Kidney (tissue), 14 donors: ENCODE data around the gene FAM227B. TPM values are rescaled to one million over a fixed set of nuclear protein-coding genes. Genes with fewer than 3 reads are reported as not detected.

ENCODE experiments used
- DNase-seq, 5 donors: peaks; one replicate each; pipeline ENCODE4 v3.0.0-alpha.2; 2013 to 2020
- FAIRE-seq: peaks from 2 replicates; lab custom pipeline; 2012; peaks lifted over from hg19 to GRCh38; lab: Jason Lieb, UNC
- H3K27ac ChIP-seq, 2 donors: one replicate each; pipeline ENCODE4 v1.7.0; 2013; ENCODE audit warnings: low read depth in 2 of 2, low read length in 2 of 2, inconsistent platforms in 1 of 2
- H3K27me3 ChIP-seq: one replicate; pipeline ENCODE4 v1.7.1; 2013; ENCODE audit warnings: low read length, inconsistent platforms; ENCODE audit not compliant: control insufficient read depth, insufficient read depth
- H3K36me3 ChIP-seq, 3 donors: one replicate each; pipeline versions ENCODE4 v1.7.0 to v1.7.1; 2013; ENCODE audit warnings: low read length in 3 of 3, control low read depth in 1 of 3, inconsistent platforms in 1 of 3; ENCODE audit not compliant: insufficient read depth in 3 of 3, control insufficient read depth in 2 of 3
- H3K4me1 ChIP-seq, 3 donors: one replicate each; pipeline versions ENCODE4 v1.7.0 to v1.7.1; 2013; ENCODE audit warnings: low read length in 3 of 3, inconsistent platforms in 1 of 3, low read depth in 1 of 3; ENCODE audit not compliant: control insufficient read depth in 2 of 3, insufficient read depth in 2 of 3
- H3K4me3 ChIP-seq, 3 donors: one replicate each; pipeline versions ENCODE4 v1.7.0 to v1.8.1; 2013; ENCODE audit warnings: low read length in 3 of 3, control low read depth in 1 of 3, inconsistent platforms in 1 of 3
- H3K9ac ChIP-seq, 3 donors: one replicate each; pipeline versions ENCODE4 v1.7.0 to v1.7.1; 2013; ENCODE audit warnings: low read length in 3 of 3, control low read depth in 1 of 3, inconsistent platforms in 1 of 3
- H3K9me3 ChIP-seq, 3 donors: one replicate each; pipeline versions ENCODE4 v1.7.0 to v1.7.1; 2013; ENCODE audit warnings: low read length in 3 of 3, control low read depth in 1 of 3, inconsistent platforms in 1 of 3; ENCODE audit not compliant: control insufficient read depth in 2 of 3, insufficient read depth in 1 of 3
- intact Hi-C: fragments of 100-400 bp; cut with DNase I; formaldehyde crosslinking; loops from one replicate; pipeline ENCODE4 v1.11.1; 2022
- polyA plus RNA-seq: library from polyadenylated mRNA; stranded (reverse); fragments of 350-450 nt; fragmentation: Illumina TruSeq; extraction: RNeasy Lipid Tissue Mini Kit (QIAGEN cat#74804); gene quantifications from one replicate; pipeline ENCODE4 v1.2.3, GENCODE V29; 2014; ENCODE audit warnings: low read depth, low replicate concordance; ENCODE audit not compliant: insufficient read depth
- total RNA-seq: library from RNA; stranded (reverse); fragmentation: NEBNext Ultra II Directional; extraction: Animal tissue kit (Norgen Biotek cat#: 25700); gene quantifications from one replicate; pipeline ENCODE4 v1.2.1, GENCODE V29; 2021
- TF ChIP-seq, protein P1 (sequence below): IDR thresholded peaks from 3 replicates; pipeline ENCODE4 v1.5.1; 2012; ENCODE audit warnings: mild to moderate bottlenecking, moderate library complexity, borderline replicate concordance; ENCODE audit not compliant: insufficient read depth; ENCODE audit errors: extremely low read depth
- donor health status: control.
- donor health status: control.
- donor health status: control.
- donor health status: control.
- donor health status: control.
- donor health status: DM: yes; HTN: yes; CAD: no.
- donor health status: Normal renal cell carcinoma (clear cell type).

The FAM227B gene
- total and polyA plus RNA-seq, 2 donors from 2014 or later = 11.7 to 12.2 TPM

- Histone ChIP-seq H3K4me3 (no peak overlapping the region), H3K9me3 (no peaks in the 10 kb centered on the region), H3K27me3 (no peaks in the 10 kb centered on the region), H3K36me3 (no peaks in the 10 kb centered on the region), H3K9ac (no peak overlapping the region), H3K27ac (no peak overlapping the region), H3K4me1 (no peaks in the 10 kb centered on the region)
- TF ChIP-seq, protein P1, sequence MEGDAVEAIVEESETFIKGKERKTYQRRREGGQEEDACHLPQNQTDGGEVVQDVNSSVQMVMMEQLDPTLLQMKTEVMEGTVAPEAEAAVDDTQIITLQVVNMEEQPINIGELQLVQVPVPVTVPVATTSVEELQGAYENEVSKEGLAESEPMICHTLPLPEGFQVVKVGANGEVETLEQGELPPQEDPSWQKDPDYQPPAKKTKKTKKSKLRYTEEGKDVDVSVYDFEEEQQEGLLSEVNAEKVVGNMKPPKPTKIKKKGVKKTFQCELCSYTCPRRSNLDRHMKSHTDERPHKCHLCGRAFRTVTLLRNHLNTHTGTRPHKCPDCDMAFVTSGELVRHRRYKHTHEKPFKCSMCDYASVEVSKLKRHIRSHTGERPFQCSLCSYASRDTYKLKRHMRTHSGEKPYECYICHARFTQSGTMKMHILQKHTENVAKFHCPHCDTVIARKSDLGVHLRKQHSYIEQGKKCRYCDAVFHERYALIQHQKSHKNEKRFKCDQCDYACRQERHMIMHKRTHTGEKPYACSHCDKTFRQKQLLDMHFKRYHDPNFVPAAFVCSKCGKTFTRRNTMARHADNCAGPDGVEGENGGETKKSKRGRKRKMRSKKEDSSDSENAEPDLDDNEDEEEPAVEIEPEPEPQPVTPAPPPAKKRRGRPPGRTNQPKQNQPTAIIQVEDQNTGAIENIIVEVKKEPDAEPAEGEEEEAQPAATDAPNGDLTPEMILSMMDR = no peak
- intact Hi-C loops = loop anchor here (10.0 kb wide), 1 partner anchor 194 kb away; no protein-coding TSS in a partner anchor
- no peak for FAIRE-seq
- DNase-seq = no peak
These were observed 192.1 kb downstream of the FAM227B start for GRCh38 chr15:49428409-49429095.

DNA sequence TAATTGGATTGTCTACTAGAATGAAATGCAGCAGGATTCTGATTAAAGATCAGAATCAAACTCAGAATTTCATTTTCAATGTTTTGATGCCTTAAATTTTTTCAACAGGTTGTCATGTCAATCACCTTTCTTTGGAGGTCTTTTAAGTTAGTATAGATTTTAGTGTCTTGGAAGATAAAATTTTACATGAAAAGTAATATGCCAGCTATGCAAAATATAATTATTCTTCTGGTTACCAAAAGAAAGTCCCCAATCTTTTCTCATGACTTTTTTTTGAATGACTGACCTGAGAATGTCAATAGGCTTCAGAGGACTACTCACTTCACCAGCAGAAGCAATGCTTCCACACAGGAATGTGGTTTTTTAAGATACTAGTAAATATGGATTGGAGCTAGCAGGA is 193.2 kb downstream of the FAM227B start:
- no peaks in the 10 kb centered on the region for H3K27me3 ChIP-seq
- no peak overlapping the region for H3K4me3 ChIP-seq
- H3K4me1 ChIP-seq = no peaks in the 10 kb centered on the region
- no peaks in the 10 kb centered on the region for H3K9me3 ChIP-seq
- DNase-seq (no peak), FAIRE-seq (no peak)
- TF ChIP-seq, protein P1 = no peak
- no peak overlapping the region for H3K9ac ChIP-seq
- no peaks in the 10 kb centered on the region for H3K36me3 ChIP-seq
- intact Hi-C loops = loop anchor here (10.0 kb wide), 1 partner anchor 193 kb away; no protein-coding TSS in a partner anchor
- no peak overlapping the region for H3K27ac ChIP-seq

GRCh38 chr15:49424954-49425353 is 195.7 kb downstream of the FAM227B start:
- H3K27me3 ChIP-seq = no peaks in the 10 kb centered on the region
- no peak overlapping the region for H3K27ac ChIP-seq
- DNase-seq (no peak), FAIRE-seq (peak; percentile 54)
- no peaks in the 10 kb centered on the region for H3K9me3 ChIP-seq
- intact Hi-C loops = loop anchor here (10.0 kb wide), 1 partner anchor 190 kb away; no protein-coding TSS in a partner anchor
- no peaks in the 10 kb centered on the region for H3K4me1 ChIP-seq
- no peaks in the 10 kb centered on the region for H3K36me3 ChIP-seq
- peak overlapping the region in 1 of 3 donors; percentile 69 for H3K9ac ChIP-seq
- H3K4me3 ChIP-seq = peak overlapping the region in 1 of 3 donors; percentile 76
- TF ChIP-seq, protein P1 = no peak
